ENCODE data around the gene ITIH4. TPM values are rescaled to one million over a fixed set of nuclear protein-coding genes. Genes with fewer than 3 reads are reported as not detected.

ITIH4 gene
- total RNA-seq, 6 donors from 2014 or later, result 9.9 to 102 (median 21.8) TPM

GRCh38 chr3:52859686-52860423, 29.4 kb upstream of the ITIH4 start:
- TF ChIP-seq POLR2A (IDR thresholded peaks at IDR 0.05) (no peak), EP300 (IDR thresholded peaks at IDR 0.05) (no peak), POLR2AphosphoS5 (IDR thresholded peaks at IDR 0.05) (no peak), CTCF (IDR thresholded peaks at IDR 0.05) (no peak)
- no peak for DNase-seq
- Histone ChIP-seq H3K36me3 (peaks cover 0 to 6% (median 0%) of the 10 kb centered on the region in 4 donors), H3K9me3 (no peaks in the 10 kb centered on the region), H3K27me3 (no peaks in the 10 kb centered on the region), H3K27ac (no peak overlapping the region), H3K4me3 (no peak overlapping the region), H3K4me1 (no peaks in the 10 kb centered on the region)
- 93 to 94% methylated on average over 8 of the region's 8 CpGs for WGBS, 2 donors
- ATAC-seq (ENCODE audit: low FRiP score in 2 of 2), result no peak

- Histone ChIP-seq H3K9me3 (no peaks in the 10 kb centered on the region), H3K27me3 (no peaks in the 10 kb centered on the region), H3K27ac (no peak overlapping the region), H3K4me1 (peaks cover 0 to under 1% (median 0%) of the 10 kb centered on the region in 4 donors), H3K4me3 (no peak overlapping the region), H3K36me3 (peaks cover 0 to 10% (median 3%) of the 10 kb centered on the region in 4 donors)
- WGBS, 2 donors, result 74 to 97% methylated on average over 5 of the region's 5 CpGs
- no peak for ATAC-seq (ENCODE audit: low FRiP score in 2 of 2)
- TF ChIP-seq EP300 (IDR thresholded peaks at IDR 0.05), result no peak
- no peak for TF ChIP-seq POLR2A (IDR thresholded peaks at IDR 0.05)
- no peak for TF ChIP-seq POLR2AphosphoS5 (IDR thresholded peaks at IDR 0.05)
- no peak for TF ChIP-seq CTCF (IDR thresholded peaks at IDR 0.05)
- DNase-seq, result no peak
Measured at GRCh38 chr3:52857864-52858263, 27.4 kb upstream of the ITIH4 start.

GRCh38 chr3:52857133-52857532, 26.7 kb upstream of the ITIH4 start:
- no peak for TF ChIP-seq EP300 (IDR thresholded peaks at IDR 0.05)
- TF ChIP-seq CTCF (IDR thresholded peaks at IDR 0.05), result no peak
- no peak for TF ChIP-seq POLR2AphosphoS5 (IDR thresholded peaks at IDR 0.05)
- no peak for TF ChIP-seq POLR2A (IDR thresholded peaks at IDR 0.05)
- DNase-seq (no peak), ATAC-seq (ENCODE audit: low FRiP score in 2 of 2) (no peak)
- Histone ChIP-seq H3K36me3 (peaks cover 0 to 14% (median 6%) of the 10 kb centered on the region in 4 donors), H3K9me3 (no peaks in the 10 kb centered on the region), H3K27me3 (no peaks in the 10 kb centered on the region), H3K27ac (no peak overlapping the region), H3K4me1 (peaks cover 0 to 8% (median 2%) of the 10 kb centered on the region in 4 donors), H3K4me3 (no peak overlapping the region)
- WGBS, 2 donors, result 68 to 81% methylated on average over 3 of the region's 3 CpGs

GRCh38 chr3:52856666-52857065, 26.2 kb upstream of the ITIH4 start:
- no peak for DNase-seq
- ATAC-seq (ENCODE audit: low FRiP score in 2 of 2), result no peak
- WGBS, 2 donors, result 90 to 91% methylated on average over 5 of the region's 5 CpGs
- Histone ChIP-seq H3K4me1 (peaks cover 0 to 11% (median 3%) of the 10 kb centered on the region in 4 donors), H3K27ac (no peak overlapping the region), H3K36me3 (peaks cover 0 to 18% (median 10%) of the 10 kb centered on the region in 4 donors), H3K4me3 (no peak overlapping the region), H3K27me3 (no peaks in the 10 kb centered on the region), H3K9me3 (no peaks in the 10 kb centered on the region)
- TF ChIP-seq EP300 (IDR thresholded peaks at IDR 0.05) (no peak), POLR2A (IDR thresholded peaks at IDR 0.05) (no peak), CTCF (IDR thresholded peaks at IDR 0.05) (no peak), POLR2AphosphoS5 (IDR thresholded peaks at IDR 0.05) (no peak)

GRCh38 chr3:52854013-52854412, 23.5 kb upstream of the ITIH4 start:
- Histone ChIP-seq H3K4me3 (no peak overlapping the region), H3K9me3 (no peaks in the 10 kb centered on the region), H3K36me3 (peaks cover 0 to 41% (median 25%) of the 10 kb centered on the region in 4 donors), H3K27ac (no peak overlapping the region), H3K27me3 (no peaks in the 10 kb centered on the region), H3K4me1 (peaks cover 0 to 11% (median 3%) of the 10 kb centered on the region in 4 donors)
- DNase-seq, result no peak
- no peak for TF ChIP-seq POLR2AphosphoS5 (IDR thresholded peaks at IDR 0.05)
- no peak for TF ChIP-seq CTCF (IDR thresholded peaks at IDR 0.05)
- no peak for TF ChIP-seq POLR2A (IDR thresholded peaks at IDR 0.05)
- TF ChIP-seq EP300 (IDR thresholded peaks at IDR 0.05), result no peak
- ATAC-seq (ENCODE audit: low FRiP score in 2 of 2), result no peak
- WGBS, 2 donors, result 89 to 94% methylated on average over 2 of the region's 2 CpGs

All from upper lobe of left lung (tissue), 6 donors.